Measurements from ENCODE around the gene CTPS2. TPM values are rescaled to one million over a fixed set of nuclear protein-coding genes. Genes with fewer than 3 reads are reported as not detected.

Gene CTPS2
- total and polyA plus RNA-seq, 10 of the 15 experiments (the other 5 are each of a cell fraction or from before 2014, with no cell fraction given), result 5.9 to 17.8 (median 14.2) TPM

- no peaks in the 10 kb centered on the region for H3K36me3 ChIP-seq (ENCODE audit: control insufficient read depth in 2 of 2, insufficient read depth in 2 of 2, low read length in 1 of 2)
- CTCF ChIA-PET, result no interaction called here
- no peak overlapping the region for H3K9ac ChIP-seq (ENCODE audit: control insufficient read depth, insufficient read depth, low read length)
- DNase-seq (ENCODE audit: low read depth, low spot score), result no peak
- no peaks in the 10 kb centered on the region for H3K79me2 ChIP-seq (ENCODE audit: control insufficient read depth, insufficient read depth, low read length)
- ATAC-seq, result no peak
- SMC1A ChIA-PET (ENCODE audit: uncharacterized antibody, unreplicated experiment), result no interaction called here
- POLR2A ChIA-PET, result no interaction called here
- no peak for FAIRE-seq
- intact Hi-C loops (cut with micrococcal nuclease; ENCODE audit: unreplicated experiment), result no loop called here
- no peak overlapping the region for H2AFZ ChIP-seq (ENCODE audit: control insufficient read depth, low read depth, low read length)
- no peak overlapping the region for H3K27ac ChIP-seq (ENCODE audit: control insufficient read depth, insufficient read depth)
- WGBS (ENCODE audit: insufficient coverage, insufficient replicate concordance, low lambda C conversion rate, missing lambda C conversion rate), result 75% methylated on average over 4 of the region's 4 CpGs
- TF ChIP-seq RB1 (IDR thresholded peaks at IDR 0.05; ENCODE audit: borderline replicate concordance) (no peak), ETV6 (conservative IDR thresholded peaks at IDR 0.05 in 1 of 2, IDR thresholded peaks at IDR 0.05 in 1 of 2; ENCODE audit: borderline replicate concordance in 1 of 2, low read depth in 1 of 2) (no peak), TAF1 (IDR thresholded peaks at IDR 0.05; ENCODE audit: borderline replicate concordance, low read depth, low read length) (no peak), ZNF592 (IDR thresholded peaks at IDR 0.05) (no peak), USF2 (IDR thresholded peaks at IDR 0.05; ENCODE audit: borderline replicate concordance, low read depth, low read length) (no peak), KAT2A (conservative IDR thresholded peaks at IDR 0.05; ENCODE audit: control insufficient read depth, low read depth, low read length) (no peak)
- RAD21 ChIA-PET (ENCODE audit: unreplicated experiment), result no interaction called here
- no peak overlapping the region for H3K4me3 ChIP-seq
- H3K9me3 ChIP-seq (replicated peaks; ENCODE audit: control insufficient read depth, insufficient read depth, low read length), result no peaks in the 10 kb centered on the region
- H4K20me1 ChIP-seq (ENCODE audit: control insufficient read depth, insufficient read depth), result no peaks in the 10 kb centered on the region
- H3K27me3 ChIP-seq (replicated peaks in 1 of 2; ENCODE audit: control insufficient read depth in 2 of 2, insufficient read depth in 2 of 2, low read length in 1 of 2), result no peaks in the 10 kb centered on the region
- no peaks in the 10 kb centered on the region for H3K4me1 ChIP-seq (ENCODE audit: control insufficient read depth, insufficient read depth, low read length)
- in situ Hi-C loops (cut with MboI), result no loop called here
- no peak overlapping the region for H3K4me2 ChIP-seq (ENCODE audit: control insufficient read depth, insufficient read depth)
- no TSS peak for BruUV-seq (replicated peaks)
These were observed 65.9 kb downstream of the CTPS2 start for GRCh38 chrX:16646366-16647138.
